GM18870 (cell line): ENCODE measurements around the gene MAL.

ENCODE experiments used
- ATAC-seq: cut with Tn5 transposase; IDR thresholded peaks from one replicate; pipeline ENCODE4 v1.9.1; 2021; ENCODE audit warnings: moderate library complexity; ENCODE audit not compliant: unreplicated experiment

Gene MAL

DNA sequence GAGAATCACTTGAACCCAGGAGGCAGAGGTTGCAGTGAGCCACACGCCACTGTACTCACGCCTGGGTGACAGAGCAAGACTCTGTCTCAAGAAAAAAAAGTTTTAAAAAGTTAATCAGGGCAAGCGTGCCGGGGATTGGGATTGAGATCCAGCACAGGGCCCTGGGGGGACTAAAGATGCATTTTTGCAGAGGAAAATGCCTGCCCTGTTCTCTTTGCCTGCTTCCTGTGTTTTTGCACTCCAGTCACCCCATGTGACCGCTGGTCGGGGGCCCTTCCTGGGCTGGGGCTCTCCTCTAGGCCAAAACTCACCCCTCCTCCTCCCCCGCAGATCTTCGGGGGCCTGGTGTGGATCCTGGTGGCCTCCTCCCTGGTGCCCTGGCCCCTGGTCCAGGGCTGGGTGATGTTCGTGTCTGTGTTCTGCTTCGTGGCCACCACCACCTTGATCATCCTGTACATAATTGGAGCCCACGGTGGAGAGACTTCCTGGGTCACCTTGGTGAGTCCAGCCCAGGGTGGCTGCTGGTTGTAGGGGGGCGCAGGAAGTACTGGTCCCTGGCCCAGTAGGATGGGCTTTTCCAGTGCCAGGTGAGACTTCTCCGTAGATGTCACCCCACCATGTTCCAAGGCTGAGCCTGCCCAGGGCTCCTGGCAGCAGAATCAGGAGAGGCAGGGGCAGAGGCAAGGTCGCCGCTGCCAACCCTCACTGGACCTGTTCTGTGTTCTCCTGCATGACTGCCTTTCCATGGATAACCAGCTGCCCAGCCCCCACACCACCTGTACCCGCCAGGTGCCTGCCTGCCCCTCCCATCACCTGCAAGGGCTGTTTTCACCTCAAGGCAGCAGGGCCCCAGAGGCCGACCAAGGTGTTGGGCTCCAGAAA, 22.4 kb downstream of the MAL start:
- ATAC-seq: no peak

GRCh38 chr2:95048825-95049682, 23.5 kb downstream of the MAL start:
- no peak for ATAC-seq

- ATAC-seq: no peak
Observed at GRCh38 chr2:95049683-95049955, 24.1 kb downstream of the MAL start.

GRCh38 chr2:95049961-95050360, 24.5 kb downstream of the MAL start:
- ATAC-seq: no peak

- ATAC-seq: no peak
Observed at GRCh38 chr2:95050385-95051300, 25.1 kb downstream of the MAL start.

GRCh38 chr2:95051626-95052025, 26.1 kb downstream of the MAL start:
- no peak for ATAC-seq

DNA sequence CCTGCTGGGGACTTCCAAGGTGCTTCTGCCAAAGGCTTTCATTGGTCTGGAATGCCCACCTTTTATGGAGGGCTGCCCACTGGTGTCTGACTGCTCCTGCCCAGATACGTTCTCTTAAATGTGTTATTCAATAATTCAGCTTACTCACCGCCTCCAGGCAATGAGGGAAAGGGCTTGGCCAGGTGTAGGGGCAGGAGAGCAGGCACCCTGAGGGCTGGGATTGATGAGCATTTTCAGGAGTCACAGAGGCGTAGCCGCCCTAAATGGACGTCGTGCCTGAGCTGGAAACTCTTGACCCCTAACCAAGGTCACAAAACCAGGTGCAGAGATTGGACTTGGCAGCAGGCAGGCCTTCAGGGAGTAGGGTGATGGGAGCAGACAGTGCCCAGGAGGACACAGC, 26.8 kb downstream of the MAL start:
- ATAC-seq: no peak

DNA sequence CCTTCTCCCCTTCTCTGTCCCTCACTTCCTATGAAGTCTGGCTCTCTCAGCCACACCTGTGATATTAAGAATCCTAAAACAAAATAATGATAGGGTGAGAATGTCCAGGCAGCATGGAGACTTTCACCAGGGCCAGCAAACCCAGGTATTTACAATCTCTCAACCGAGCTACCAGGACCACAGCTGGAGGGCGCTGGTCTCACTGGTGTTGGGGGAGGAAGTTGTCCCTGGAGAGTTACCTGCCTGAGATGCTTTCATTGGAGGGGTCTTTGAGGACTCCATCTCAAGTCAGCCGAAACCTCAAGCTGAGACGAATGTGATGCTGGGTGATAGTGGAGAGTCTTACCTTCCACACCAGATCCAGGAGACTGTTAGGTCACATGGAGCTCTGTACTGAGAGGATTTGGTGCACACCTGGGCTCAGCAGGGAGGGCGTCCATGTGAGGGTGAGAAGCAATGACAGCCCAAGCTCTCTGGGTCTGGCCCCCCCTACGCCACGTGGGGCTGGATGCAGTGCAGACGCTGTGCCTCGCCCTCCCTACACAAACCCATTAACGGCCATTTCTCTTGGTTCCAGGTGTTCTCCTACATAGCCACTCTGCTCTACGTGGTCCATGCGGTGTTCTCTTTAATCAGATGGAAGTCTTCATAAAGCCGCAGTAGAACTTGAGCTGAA, 27.4 kb downstream of the MAL start:
- no peak for ATAC-seq

- no peak for ATAC-seq
Observed at GRCh38 chr2:95053543-95053942, 28.0 kb downstream of the MAL start.

DNA sequence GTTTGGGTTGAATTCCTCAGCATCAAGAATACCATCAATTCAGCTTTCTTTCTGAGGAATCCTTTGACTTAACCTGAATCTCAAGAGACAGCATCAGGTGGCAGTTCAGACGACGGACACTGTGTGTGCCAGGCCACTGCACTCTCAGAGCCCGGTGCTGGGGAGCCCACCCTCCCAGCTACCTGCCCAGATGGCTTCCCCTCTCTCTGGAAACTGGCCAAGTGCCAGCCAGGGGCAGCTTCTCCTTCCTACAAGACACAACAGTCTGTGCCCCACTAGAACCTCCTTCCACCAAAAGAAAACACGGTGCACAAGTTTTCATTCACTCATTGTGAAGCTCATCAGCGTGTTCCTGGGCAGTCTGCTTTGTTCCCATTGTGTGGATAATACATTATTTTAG, 28.5 kb downstream of the MAL start:
- ATAC-seq: no peak

- no peak for ATAC-seq
Observed at GRCh38 chr2:95055262-95055661, 29.8 kb downstream of the MAL start.

GRCh38 chr2:95056044-95056443, 30.5 kb downstream of the MAL start:
- ATAC-seq: no peak

DNA sequence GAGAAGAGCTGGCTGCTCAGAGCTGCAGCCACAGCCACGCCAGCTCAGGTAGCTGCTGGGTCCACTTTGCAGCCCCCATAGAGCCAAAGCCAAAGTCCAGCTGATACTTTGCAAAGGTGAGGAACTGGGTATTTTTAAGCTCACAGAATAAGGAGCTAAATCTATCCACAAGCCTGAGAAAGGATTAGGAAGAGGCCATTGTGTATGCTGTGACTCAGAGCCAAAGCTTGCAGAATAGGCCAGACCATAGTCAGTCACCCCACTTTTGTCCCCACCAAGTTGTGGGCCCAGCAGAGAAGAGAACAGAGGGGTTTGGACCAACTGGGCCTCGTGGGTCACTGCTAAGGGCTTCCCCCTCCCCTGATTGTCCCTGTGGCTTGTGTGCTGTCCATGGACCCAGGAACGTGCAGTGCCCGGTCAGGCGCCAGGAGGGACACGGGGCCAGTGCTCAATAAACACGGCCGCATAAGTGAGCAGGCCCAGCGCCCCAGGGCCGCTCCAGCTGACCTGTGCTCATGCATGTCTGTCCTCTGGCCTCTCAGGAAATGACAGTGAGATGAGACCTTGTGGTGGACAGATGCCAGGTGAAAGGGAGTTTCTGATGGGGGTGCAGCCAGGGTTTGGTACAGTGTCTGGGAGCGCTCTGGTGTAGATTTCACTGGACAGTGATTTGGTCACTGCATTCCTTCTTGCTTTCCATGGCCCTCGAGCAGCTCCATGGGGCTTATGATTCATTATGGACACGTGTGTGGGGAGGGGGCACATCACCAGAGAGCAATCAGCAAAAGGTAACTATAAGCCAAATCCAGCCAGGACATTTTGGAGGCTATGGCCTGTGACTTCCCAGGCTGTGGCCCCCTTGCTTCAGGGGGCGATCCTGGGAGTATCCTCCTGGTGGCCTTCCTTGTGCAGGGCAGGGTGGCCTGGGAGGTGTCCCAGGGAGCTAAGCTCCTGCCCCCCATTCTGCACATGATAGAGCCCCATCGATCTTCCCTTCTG, 31.3 kb downstream of the MAL start:
- no peak for ATAC-seq

DNA sequence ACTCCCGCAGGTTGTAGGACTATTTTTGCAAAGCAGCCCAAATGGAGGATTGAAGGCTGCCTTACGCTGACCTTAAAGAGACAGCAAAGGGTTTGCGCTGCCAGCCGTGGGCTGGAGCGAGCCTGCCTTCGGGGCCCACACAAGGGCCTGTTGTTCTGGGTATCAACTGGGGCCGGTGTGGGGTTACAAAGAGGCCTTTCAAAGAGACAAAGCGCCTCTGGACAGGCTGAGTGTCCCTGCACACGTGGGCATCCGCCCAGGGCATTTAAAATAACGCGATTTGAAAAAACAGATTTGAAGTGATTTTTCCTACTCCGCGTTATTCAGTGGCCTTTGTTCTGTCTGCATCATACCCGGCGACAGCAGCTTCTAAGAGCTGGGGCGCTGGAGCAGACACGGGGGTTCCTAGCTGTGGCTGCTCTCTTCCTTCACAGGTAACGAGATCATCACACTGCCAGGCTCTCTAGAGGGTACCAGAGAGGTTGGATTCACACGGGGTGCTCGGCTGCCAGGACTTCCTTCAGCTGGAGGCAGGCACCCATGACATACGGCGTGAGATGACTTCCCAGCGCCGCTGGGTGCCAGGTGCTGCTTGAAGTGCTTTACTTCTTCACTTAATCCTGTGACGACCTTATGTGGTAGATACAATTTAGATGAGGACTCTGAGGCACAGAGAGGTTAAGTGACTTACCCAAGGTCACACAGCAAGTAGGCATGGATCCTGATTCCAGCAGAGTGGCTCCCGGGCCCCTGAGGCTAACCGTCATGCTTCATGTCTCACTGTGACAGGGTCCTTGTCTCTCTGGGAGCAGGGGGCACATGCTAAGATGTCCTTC, 32.2 kb downstream of the MAL start:
- no peak for ATAC-seq

DNA sequence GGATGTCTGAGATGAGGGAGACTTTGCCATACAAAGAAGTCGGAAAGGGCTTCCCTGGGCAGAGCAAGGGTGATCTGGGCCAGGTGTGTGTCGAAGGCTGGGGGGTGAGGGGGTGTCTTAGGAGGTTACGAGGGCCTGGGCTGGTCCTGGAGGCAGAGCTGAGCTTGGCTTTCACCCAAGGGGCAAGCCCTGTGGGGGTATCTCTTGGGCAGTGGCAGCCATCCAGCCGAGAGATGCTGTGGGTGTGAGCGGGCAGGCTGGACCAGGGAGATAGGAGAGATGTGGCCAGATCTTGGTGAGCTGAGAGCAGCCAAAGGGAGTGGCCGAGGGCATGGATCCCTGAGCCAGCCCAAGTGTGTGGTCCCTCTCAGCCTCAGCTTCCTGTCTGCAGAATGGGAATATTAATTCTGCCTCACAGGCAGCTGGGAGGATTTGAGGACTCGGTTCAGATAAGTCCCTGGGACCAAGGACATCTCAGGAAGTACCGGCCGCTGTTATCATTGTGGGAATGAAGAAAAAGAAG, 33.0 kb downstream of the MAL start:
- ATAC-seq: no peak

DNA sequence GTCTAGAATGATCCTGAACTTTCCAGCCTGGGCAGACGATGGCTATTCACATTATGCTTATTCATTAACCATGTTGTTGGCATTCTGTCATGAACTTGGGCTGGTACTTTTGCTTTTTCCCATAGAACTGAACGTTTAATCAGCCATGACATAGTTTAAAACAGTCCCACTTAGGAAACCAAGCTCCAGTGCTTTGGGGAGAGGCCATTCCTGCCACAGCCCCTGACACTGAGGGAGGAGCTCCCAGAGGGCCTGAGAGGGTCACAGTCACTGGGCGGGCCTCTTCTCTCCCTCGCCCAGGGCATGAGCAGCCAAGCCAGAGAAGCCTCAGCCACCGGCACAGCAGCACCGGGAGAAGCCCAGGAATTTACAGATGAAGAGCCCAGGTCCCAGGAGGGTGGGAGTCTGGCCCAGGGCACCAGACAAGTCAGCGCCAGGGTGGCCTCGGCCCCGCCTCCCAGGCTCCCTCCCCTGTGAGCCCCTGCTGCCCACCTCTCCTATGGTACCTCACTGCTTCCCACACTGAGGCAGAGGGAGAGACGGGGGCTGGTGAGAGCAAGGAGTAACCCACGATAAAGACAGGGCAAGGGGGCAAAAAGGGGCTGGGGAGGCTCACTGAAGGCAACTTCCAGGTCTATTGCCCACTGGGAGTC, 33.6 kb downstream of the MAL start:
- ATAC-seq: no peak

DNA sequence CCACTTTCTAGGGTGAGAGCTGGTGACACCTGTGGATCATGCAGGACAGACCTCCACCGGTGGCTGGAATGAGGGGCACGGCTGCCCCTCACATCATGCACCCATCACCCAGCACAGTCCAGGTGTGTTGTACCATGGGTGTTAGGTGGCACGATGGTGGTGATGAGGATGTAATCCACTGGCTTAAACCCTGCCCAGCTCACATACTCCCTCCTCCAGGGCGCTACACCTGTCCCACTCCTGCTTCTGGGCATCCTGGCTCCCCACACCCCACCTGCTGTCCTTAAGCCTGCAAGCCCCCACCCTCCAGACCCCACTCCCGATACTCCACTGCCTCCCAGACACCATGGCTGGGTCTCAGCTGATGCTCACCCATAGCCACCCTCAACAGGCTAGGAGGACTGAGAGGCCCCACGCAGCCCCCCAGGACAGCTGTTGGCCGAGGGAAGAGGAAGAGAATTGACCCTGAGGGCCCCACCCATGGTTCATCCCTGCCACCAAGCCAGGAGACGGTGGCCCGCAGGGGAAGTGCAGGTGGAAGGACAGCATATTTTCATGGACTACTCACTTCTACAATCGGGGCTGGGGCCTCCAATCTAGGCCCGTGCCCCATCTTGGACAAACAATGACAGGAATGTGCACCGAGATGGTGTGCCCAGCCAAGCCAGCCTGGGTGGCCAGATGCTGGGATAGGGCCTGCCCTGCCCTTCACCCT, 34.3 kb downstream of the MAL start:
- no peak for ATAC-seq
